Endothelial cell (in vitro differentiated cells): ENCODE measurements around the gene DMXL2. TPM values are rescaled to one million over a fixed set of nuclear protein-coding genes. Genes with fewer than 3 reads are reported as not detected.

Source experiments
- DNase-seq: peaks from one replicate; pipeline ENCODE4 v3.0.0; 2021; ENCODE audit warnings: low spot score
- H3K27ac Mint-ChIP-seq: one replicate; pipeline ENCODE4 v1.8.0; 2021; ENCODE audit warnings: mixed read lengths, inconsistent platforms; ENCODE audit not compliant: unreplicated experiment
- H3K27me3 Mint-ChIP-seq: one replicate; pipeline ENCODE4 v1.8.0; 2021; ENCODE audit warnings: mild to moderate bottlenecking, moderate library complexity, mixed read lengths, inconsistent platforms; ENCODE audit not compliant: unreplicated experiment
- H3K36me3 Mint-ChIP-seq: one replicate; pipeline ENCODE4 v1.8.0; 2021; ENCODE audit warnings: mild to moderate bottlenecking, low read depth, mixed read lengths, inconsistent platforms; ENCODE audit not compliant: unreplicated experiment
- H3K4me1 Mint-ChIP-seq: one replicate; pipeline ENCODE4 v1.8.0; 2021; ENCODE audit warnings: mild to moderate bottlenecking, mixed read lengths, inconsistent platforms; ENCODE audit not compliant: unreplicated experiment
- H3K4me3 Mint-ChIP-seq: one replicate; pipeline ENCODE4 v1.8.0; 2021; ENCODE audit warnings: mild to moderate bottlenecking, mixed read lengths, inconsistent platforms; ENCODE audit not compliant: unreplicated experiment
- H3K9me3 Mint-ChIP-seq: one replicate; pipeline ENCODE4 v1.8.0; 2021; ENCODE audit warnings: mixed read lengths, inconsistent platforms; ENCODE audit not compliant: unreplicated experiment
- CTCF ChIP-seq: fragments of 200-600 bp; sonication (generic); IDR thresholded peaks from one replicate; pipeline ENCODE4 v1.5.0; 2021; ENCODE audit warnings: antibody characterized with exemption; ENCODE audit not compliant: unreplicated experiment
- total RNA-seq: library from RNA; stranded (reverse); fragmentation: NEBNext Ultra II Directional; extraction: Animal tissue kit (Norgen Biotek cat#: 25700); gene quantifications from one replicate; pipeline ENCODE4 v1.2.1, GENCODE V29; 2021; ENCODE audit not compliant: unreplicated experiment

Gene DMXL2
- total RNA-seq, 1 donor from 2014 or later: 33.1 TPM

- peaks cover 10% of the 10 kb centered on the region for H3K9me3 Mint-ChIP-seq
- no peaks in the 10 kb centered on the region for H3K27me3 Mint-ChIP-seq
- H3K4me1 Mint-ChIP-seq: peaks cover 5% of the 10 kb centered on the region
- no peak for DNase-seq
- peaks cover 4% of the 10 kb centered on the region for H3K36me3 Mint-ChIP-seq
- TF ChIP-seq CTCF: no peak
- no peak overlapping the region for H3K27ac Mint-ChIP-seq
- H3K4me3 Mint-ChIP-seq: no peak overlapping the region
Observed at GRCh38 chr15:51585986-51586385, 36.6 kb downstream of the DMXL2 start.

GRCh38 chr15:51580982-51581381, 41.6 kb downstream of the DMXL2 start:
- TF ChIP-seq CTCF: no peak
- Mint-ChIP-seq H3K27me3 (peaks cover 2% of the 10 kb centered on the region), H3K9me3 (no peaks in the 10 kb centered on the region), H3K27ac (no peak overlapping the region), H3K36me3 (no peaks in the 10 kb centered on the region), H3K4me3 (no peak overlapping the region), H3K4me1 (peaks cover 21% of the 10 kb centered on the region)
- no peak for DNase-seq

GRCh38 chr15:51580385-51580784, 42.2 kb downstream of the DMXL2 start:
- peaks cover 21% of the 10 kb centered on the region for H3K4me1 Mint-ChIP-seq
- no peak for TF ChIP-seq CTCF
- DNase-seq: no peak
- no peaks in the 10 kb centered on the region for H3K36me3 Mint-ChIP-seq
- H3K9me3 Mint-ChIP-seq: no peaks in the 10 kb centered on the region
- peaks cover 2% of the 10 kb centered on the region for H3K27me3 Mint-ChIP-seq
- H3K27ac Mint-ChIP-seq: no peak overlapping the region
- H3K4me3 Mint-ChIP-seq: no peak overlapping the region

- DNase-seq: no peak
- no peaks in the 10 kb centered on the region for H3K36me3 Mint-ChIP-seq
- H3K4me3 Mint-ChIP-seq: no peak overlapping the region
- no peak overlapping the region for H3K27ac Mint-ChIP-seq
- peaks cover 2% of the 10 kb centered on the region for H3K27me3 Mint-ChIP-seq
- no peak for TF ChIP-seq CTCF
- peaks cover 19% of the 10 kb centered on the region for H3K4me1 Mint-ChIP-seq
- H3K9me3 Mint-ChIP-seq: no peaks in the 10 kb centered on the region
Observed at GRCh38 chr15:51579012-51579411, 43.6 kb downstream of the DMXL2 start.

- no peaks in the 10 kb centered on the region for H3K36me3 Mint-ChIP-seq
- H3K27me3 Mint-ChIP-seq: peaks cover 2% of the 10 kb centered on the region
- no peak overlapping the region for H3K27ac Mint-ChIP-seq
- TF ChIP-seq CTCF: no peak
- no peak for DNase-seq
- peaks cover 19% of the 10 kb centered on the region for H3K4me1 Mint-ChIP-seq
- no peaks in the 10 kb centered on the region for H3K9me3 Mint-ChIP-seq
- H3K4me3 Mint-ChIP-seq: no peak overlapping the region
Observed at GRCh38 chr15:51577636-51578304, 44.8 kb downstream of the DMXL2 start.
